ENCODE results near the gene NFIA.
"Not testable (repeated sequence)": the region's sequence is repeated elsewhere in the genome, so short reads cannot be mapped to it uniquely, and the experiment has no call there.

NFIA gene

GRCh38 chr1:61459345-61459744 is 377.0 kb downstream of the NFIA start:
- TF ChIP-seq CTCF (conservative IDR thresholded peaks at IDR 0.05; ENCODE audit: low read depth, low read length): no peak
- H3K4me3 ChIP-seq (ENCODE audit: low read depth, low read length): no peak overlapping the region
- no peak for DNase-seq (ENCODE audit: low read depth)

- no peak for TF ChIP-seq CTCF (conservative IDR thresholded peaks at IDR 0.05; ENCODE audit: low read depth, low read length)
- no peak for DNase-seq (ENCODE audit: low read depth)
- H3K4me3 ChIP-seq (ENCODE audit: low read depth, low read length): no peak overlapping the region
Measured at GRCh38 chr1:61460191-61460590, 377.8 kb downstream of the NFIA start.

GRCh38 chr1:61461406-61462384 is 379.3 kb downstream of the NFIA start:
- no peak for DNase-seq (ENCODE audit: low read depth)
- H3K4me3 ChIP-seq (ENCODE audit: low read depth, low read length): no peak overlapping the region
- no peak for TF ChIP-seq CTCF (conservative IDR thresholded peaks at IDR 0.05; ENCODE audit: low read depth, low read length)

- H3K4me3 ChIP-seq (ENCODE audit: low read depth, low read length): no peak overlapping the region
- no peak for DNase-seq (ENCODE audit: low read depth)
- TF ChIP-seq CTCF (conservative IDR thresholded peaks at IDR 0.05; ENCODE audit: low read depth, low read length): no peak
Measured at GRCh38 chr1:61462628-61463027, 380.3 kb downstream of the NFIA start.

- TF ChIP-seq CTCF (conservative IDR thresholded peaks at IDR 0.05; ENCODE audit: low read depth, low read length): no peak
- DNase-seq (ENCODE audit: low read depth): no peak
- no peak overlapping the region for H3K4me3 ChIP-seq (ENCODE audit: low read depth, low read length)
Measured at GRCh38 chr1:61463220-61463619, 380.9 kb downstream of the NFIA start.

GRCh38 chr1:61467836-61468235 is 385.5 kb downstream of the NFIA start:
- H3K4me3 ChIP-seq (ENCODE audit: low read depth, low read length); DNase-seq (ENCODE audit: low read depth): not testable (repeated sequence)

- DNase-seq (ENCODE audit: low read depth): no peak
- H3K4me3 ChIP-seq (ENCODE audit: low read depth, low read length): no peak overlapping the region
- no peak for TF ChIP-seq CTCF (conservative IDR thresholded peaks at IDR 0.05; ENCODE audit: low read depth, low read length)
Measured at GRCh38 chr1:61469365-61469764, 387.0 kb downstream of the NFIA start.

Data from choroid plexus epithelial cell (primary cell).